ENCODE results near the gene PSMD6.

- no peak for TF ChIP-seq POLR2AphosphoS5 (IDR thresholded peaks at IDR 0.05; ENCODE audit: borderline replicate concordance, low read depth, low read length)
- TF ChIP-seq EZH2 (IDR thresholded peaks at IDR 0.05) = no peak
- no peak for TF ChIP-seq FOXP2 (optimal IDR thresholded peaks at IDR 0.05; ENCODE audit: control extremely low read depth, extremely low read length, insufficient read depth)
These were observed 50.3 kb downstream of the PSMD6 start for GRCh38 chr3:63972987-63973386.
